Suprapubic skin (tissue), 4 donors: ENCODE data around the gene RAF1. TPM values are rescaled to one million over a fixed set of nuclear protein-coding genes. Genes with fewer than 3 reads are reported as not detected.

Source experiments
- DNase-seq, 2 donors: peaks; one replicate each; pipeline ENCODE4 v3.0.0-alpha.2; 2019; ENCODE audit warnings: low spot score in 2 of 2
- H3K27ac ChIP-seq: fragments of 200-600 bp; sonication (generic); one replicate; pipeline ENCODE4 v1.5.1; 2019
- H3K27me3 ChIP-seq: fragments of 200-600 bp; sonication (generic); one replicate; pipeline ENCODE4 v1.5.1; 2019
- H3K36me3 ChIP-seq: fragments of 200-600 bp; sonication (generic); one replicate; pipeline ENCODE4 v1.5.1; 2019
- H3K4me1 ChIP-seq: fragments of 200-600 bp; sonication (generic); one replicate; pipeline ENCODE4 v1.5.1; 2019
- H3K4me3 ChIP-seq: fragments of 200-600 bp; sonication (generic); one replicate; pipeline ENCODE4 v1.5.1; 2019; ENCODE audit warnings: mild to moderate bottlenecking
- H3K9me3 ChIP-seq: fragments of 200-600 bp; sonication (generic); one replicate; pipeline ENCODE4 v1.5.1; 2019
- EP300 ChIP-seq: sonication (generic); formaldehyde crosslinking; IDR thresholded peaks from one replicate; pipeline ENCODE4 v1.6.1; 2017; ENCODE audit warnings: antibody characterized with exemption
- POLR2A ChIP-seq, 2 donors: fragments of 450-650 bp; IDR thresholded peaks; one replicate each; pipeline ENCODE4 v1.6.1; 2017; ENCODE audit warnings: antibody characterized with exemption in 2 of 2, mild to moderate bottlenecking in 2 of 2, moderate library complexity in 2 of 2
- POLR2AphosphoS5 ChIP-seq, 3 donors: sonication (generic); formaldehyde crosslinking; IDR thresholded peaks; one replicate each; pipeline ENCODE4 v1.6.1; 2017; ENCODE audit warnings: antibody characterized with exemption in 3 of 3
- WGBS: methylation state at CpG from one replicate; pipeline ENCODE4 v1.1.5; 2018; 5-methylcytosine and 5-hydroxymethylcytosine counted together
- total RNA-seq, 4 donors: library from RNA; depleted of rRNA; stranded (reverse); fragments of >200 nt; gene quantifications; one replicate each; pipeline ENCODE4 v1.1.0, GENCODE V29; 2016
- TF ChIP-seq, protein P1 (sequence below), 2 donors: fragments of 200-600 bp in 1 of 2; fragments of 450-650 bp in 1 of 2; sonication (generic) in 1 of 2; IDR thresholded peaks; one replicate each; pipeline ENCODE4 v1.5.1; 2016 to 2019; ENCODE audit warnings: antibody characterized with exemption in 2 of 2, mild to moderate bottlenecking in 1 of 2, moderate library complexity in 1 of 2

Gene RAF1
- 100 to 1,000 TPM in 3 of 4 donors, 10 to 100 TPM in 1; 96.3 to 155 (median 123) TPM for total RNA-seq

DNA sequence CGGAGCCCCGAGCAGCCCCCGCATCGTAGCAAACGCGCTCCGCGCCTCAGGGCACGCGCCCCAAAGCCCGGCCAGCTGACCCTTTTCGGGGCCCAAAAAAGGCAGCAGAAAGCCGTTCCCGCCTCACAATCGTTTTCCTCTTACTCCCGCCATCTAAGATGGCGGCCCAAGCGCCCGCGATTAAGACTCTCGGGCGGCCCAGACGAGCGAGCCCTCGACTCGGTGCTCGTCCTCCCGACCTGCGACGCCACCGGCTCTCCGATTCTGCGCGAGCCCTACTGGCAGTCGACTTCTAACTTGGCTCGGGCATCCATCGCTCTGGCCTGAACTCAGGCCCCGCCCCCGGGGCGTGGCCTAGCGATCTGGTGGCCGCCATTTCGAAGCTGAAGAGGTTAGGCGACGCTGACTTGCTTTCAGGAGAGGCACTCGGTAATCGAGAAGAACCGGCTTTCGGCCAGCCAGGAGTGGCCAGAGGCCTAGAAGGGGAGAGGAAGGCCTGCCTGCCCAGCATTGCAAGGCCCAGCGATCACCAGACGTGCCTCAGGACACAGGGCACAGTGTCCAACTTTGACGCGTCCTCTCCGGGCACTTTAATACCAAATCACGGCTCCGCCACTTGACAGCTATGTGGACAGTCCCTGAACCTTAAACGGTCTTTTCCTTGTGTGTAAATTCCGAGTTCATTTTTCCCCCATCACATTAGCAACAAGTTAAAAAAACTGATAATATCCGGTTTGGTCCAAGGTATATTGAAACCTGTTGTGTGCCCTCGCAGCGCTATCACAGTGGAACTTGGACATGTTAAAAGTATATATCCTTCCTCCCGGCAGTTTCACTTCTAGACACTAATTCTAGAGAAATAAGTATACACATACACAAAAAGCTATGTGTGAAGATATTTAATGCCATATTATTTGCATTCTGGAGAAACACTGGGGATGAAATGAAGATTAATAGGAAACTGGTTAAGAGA lies at the start of gene RAF1:
RAF1 (minus strand) TSS at position 182 of the 973 bp plus-strand sequence. CDS start 45,396 bp downstream, outside the sequence.
- Histone ChIP-seq H3K9me3 (no peaks in the 10 kb centered on the region), H3K4me3 (peak within 1 kb of the TSS; percentile 87), H3K27ac (peak within 1 kb of the TSS; percentile 100), H3K36me3 (no peaks in the 10 kb centered on the region), H3K27me3 (no peaks in the 10 kb centered on the region), H3K4me1 (peaks cover 36% of the 10 kb centered on the region)
- peak; percentile 15 to 78 (median 57) for TF ChIP-seq POLR2AphosphoS5 (IDR thresholded peaks at IDR 0.05)
- peak; percentile 71 to 90 for TF ChIP-seq POLR2A (IDR thresholded peaks at IDR 0.05)
- TF ChIP-seq, protein P1, sequence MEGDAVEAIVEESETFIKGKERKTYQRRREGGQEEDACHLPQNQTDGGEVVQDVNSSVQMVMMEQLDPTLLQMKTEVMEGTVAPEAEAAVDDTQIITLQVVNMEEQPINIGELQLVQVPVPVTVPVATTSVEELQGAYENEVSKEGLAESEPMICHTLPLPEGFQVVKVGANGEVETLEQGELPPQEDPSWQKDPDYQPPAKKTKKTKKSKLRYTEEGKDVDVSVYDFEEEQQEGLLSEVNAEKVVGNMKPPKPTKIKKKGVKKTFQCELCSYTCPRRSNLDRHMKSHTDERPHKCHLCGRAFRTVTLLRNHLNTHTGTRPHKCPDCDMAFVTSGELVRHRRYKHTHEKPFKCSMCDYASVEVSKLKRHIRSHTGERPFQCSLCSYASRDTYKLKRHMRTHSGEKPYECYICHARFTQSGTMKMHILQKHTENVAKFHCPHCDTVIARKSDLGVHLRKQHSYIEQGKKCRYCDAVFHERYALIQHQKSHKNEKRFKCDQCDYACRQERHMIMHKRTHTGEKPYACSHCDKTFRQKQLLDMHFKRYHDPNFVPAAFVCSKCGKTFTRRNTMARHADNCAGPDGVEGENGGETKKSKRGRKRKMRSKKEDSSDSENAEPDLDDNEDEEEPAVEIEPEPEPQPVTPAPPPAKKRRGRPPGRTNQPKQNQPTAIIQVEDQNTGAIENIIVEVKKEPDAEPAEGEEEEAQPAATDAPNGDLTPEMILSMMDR (IDR thresholded peaks at IDR 0.05), result no peak
- no peak for TF ChIP-seq EP300
- 0% methylated on average over 56 of the region's 62 CpGs for WGBS
- peak; percentile 98 to 99 for DNase-seq

DNA sequence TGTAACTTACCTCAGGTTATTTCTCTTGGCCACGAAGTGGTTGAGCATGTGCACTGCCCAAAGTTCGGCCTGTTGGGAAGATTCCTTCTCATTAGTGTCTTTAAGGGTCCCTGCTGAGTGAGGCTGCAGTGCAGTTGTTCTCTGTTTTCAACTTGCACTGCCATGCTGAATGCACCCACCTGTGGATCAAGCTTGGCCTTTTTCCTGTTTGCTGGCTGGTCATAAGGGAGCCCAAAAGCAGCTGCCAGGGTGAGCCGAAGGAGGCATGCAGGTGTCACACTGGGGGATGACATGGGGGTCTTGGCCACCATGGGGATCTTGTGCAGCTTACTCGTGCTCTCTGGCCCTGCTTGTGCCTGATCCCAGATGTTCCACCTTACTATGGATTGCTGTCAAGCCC lies 46.1 kb upstream of the RAF1 start:
- 81% methylated on average over 2 of the region's 4 CpGs for WGBS
- Histone ChIP-seq H3K27me3 (no peaks in the 10 kb centered on the region), H3K27ac (no peak overlapping the region), H3K4me3 (no peak overlapping the region), H3K36me3 (no peaks in the 10 kb centered on the region), H3K4me1 (peaks cover 4% of the 10 kb centered on the region), H3K9me3 (no peaks in the 10 kb centered on the region)
- no peak for DNase-seq
- TF ChIP-seq POLR2A (IDR thresholded peaks at IDR 0.05) (no peak), EP300 (no peak), POLR2AphosphoS5 (IDR thresholded peaks at IDR 0.05) (no peak)
- TF ChIP-seq, protein P1 (IDR thresholded peaks at IDR 0.05), result no peak

DNA sequence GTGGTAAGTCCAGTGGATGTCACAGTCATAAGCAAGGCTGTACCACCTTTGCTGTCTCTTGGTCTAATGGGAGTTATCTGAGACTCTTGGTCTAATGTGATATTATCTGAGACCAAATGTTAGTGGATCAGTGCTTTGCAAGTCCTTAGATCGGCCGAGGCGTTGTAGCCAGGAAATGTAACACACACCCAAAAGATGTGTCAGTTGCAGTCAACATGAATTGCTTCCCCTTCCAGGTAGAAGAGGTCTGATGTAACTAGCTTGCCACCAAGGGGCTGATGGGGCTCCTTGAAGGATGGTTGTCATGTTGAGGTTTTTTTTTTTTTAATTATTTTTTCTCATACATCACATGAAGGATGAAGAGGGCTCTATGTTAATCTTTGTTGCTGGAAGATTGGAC lies 45.4 kb upstream of the RAF1 start:
- 92% methylated on average over 3 of the region's 3 CpGs for WGBS
- TF ChIP-seq EP300, result no peak
- TF ChIP-seq, protein P1 (IDR thresholded peaks at IDR 0.05), result no peak
- no peak for TF ChIP-seq POLR2AphosphoS5 (IDR thresholded peaks at IDR 0.05)
- no peak for TF ChIP-seq POLR2A (IDR thresholded peaks at IDR 0.05)

DNA sequence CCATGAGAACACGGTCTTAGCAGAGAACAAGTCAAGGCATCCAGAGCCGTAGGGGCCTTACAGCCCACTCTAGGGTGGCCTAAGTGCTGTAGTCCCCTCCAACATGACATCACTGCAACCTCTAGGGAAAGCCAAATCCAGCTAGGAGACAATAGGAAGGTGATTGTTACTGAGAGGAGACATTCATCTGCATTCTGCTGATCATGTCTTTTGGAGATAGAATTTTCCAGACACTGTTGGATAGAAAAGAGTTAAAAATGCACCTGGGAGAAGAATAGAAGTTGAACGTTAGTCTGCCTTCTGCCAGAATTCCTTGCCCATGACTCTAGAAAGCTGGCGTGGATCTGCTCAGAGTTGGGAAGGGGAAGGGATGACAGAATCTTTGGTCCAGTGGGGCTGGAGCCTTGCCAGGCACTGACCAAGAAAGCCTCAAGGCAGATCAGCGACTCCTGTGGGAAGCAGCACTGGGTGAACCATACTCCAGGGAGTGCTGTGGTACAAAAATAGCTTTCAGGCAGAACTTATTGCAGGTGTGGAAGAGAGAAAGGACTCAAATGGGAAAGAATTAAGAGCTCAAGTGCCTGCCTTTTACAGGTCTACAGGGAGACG lies 44.8 kb upstream of the RAF1 start:
- H3K9me3 ChIP-seq, result no peaks in the 10 kb centered on the region
- H3K27me3 ChIP-seq, result no peaks in the 10 kb centered on the region
- DNase-seq, result no peak
- H3K4me1 ChIP-seq, result peaks cover 4% of the 10 kb centered on the region
- H3K36me3 ChIP-seq, result no peaks in the 10 kb centered on the region
- H3K4me3 ChIP-seq, result no peak overlapping the region
- TF ChIP-seq, protein P1 (IDR thresholded peaks at IDR 0.05), result no peak
- TF ChIP-seq EP300, result no peak
- TF ChIP-seq POLR2AphosphoS5 (IDR thresholded peaks at IDR 0.05), result no peak
- TF ChIP-seq POLR2A (IDR thresholded peaks at IDR 0.05), result no peak
- 56% methylated on average over 6 of the region's 6 CpGs for WGBS
- no peak overlapping the region for H3K27ac ChIP-seq

More for the DNA sequence above, 45.4 kb upstream of the RAF1 start:
- Histone ChIP-seq H3K9me3 (no peaks in the 10 kb centered on the region), H3K4me1 (peaks cover 4% of the 10 kb centered on the region), H3K27me3 (no peaks in the 10 kb centered on the region), H3K27ac (no peak overlapping the region), H3K36me3 (no peaks in the 10 kb centered on the region), H3K4me3 (no peak overlapping the region)
- DNase-seq, result no peak

DNA sequence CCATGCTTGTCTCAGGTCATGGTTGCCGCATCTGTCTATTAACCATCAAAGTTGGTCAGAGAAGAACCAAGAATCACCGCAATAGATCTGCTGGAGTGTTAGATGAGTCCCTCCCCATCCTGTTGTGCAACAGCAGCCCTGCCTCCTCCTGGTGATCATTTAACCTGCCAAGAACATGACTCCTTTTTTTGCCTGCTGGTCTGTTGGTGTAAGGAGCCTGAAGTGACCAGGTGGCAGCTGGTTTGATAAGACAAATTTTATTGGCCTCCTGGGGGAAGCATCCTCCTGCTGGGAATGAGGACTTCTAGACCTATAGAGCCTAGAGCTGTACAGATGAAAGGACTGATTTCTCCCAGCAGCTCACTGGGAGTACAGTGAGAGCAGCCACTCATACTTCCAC lies 43.5 kb upstream of the RAF1 start:
- no peak for DNase-seq
- Histone ChIP-seq H3K27ac (no peak overlapping the region), H3K4me1 (peaks cover 4% of the 10 kb centered on the region), H3K36me3 (no peaks in the 10 kb centered on the region), H3K4me3 (no peak overlapping the region), H3K27me3 (no peaks in the 10 kb centered on the region), H3K9me3 (no peaks in the 10 kb centered on the region)
- no CpG with 5 or more reads among the region's 2 CpGs for WGBS
- no peak for TF ChIP-seq EP300
